GM11168 (cell line): ENCODE measurements around the gene GMCL1.

Source experiments
- in situ Hi-C: fragments of 300-500 bp; cut with MboI; formaldehyde crosslinking; loops from one replicate; pipeline ENCODE4 v1.12.0; 2022; ENCODE audit warnings: low sequenced_read_pairs; ENCODE audit not compliant: unreplicated experiment

GMCL1 gene

GRCh38 chr2:69916106-69916505 lies 86.6 kb downstream of the GMCL1 start:
- in situ Hi-C loops, result loop anchor here (10.0 kb wide), 1 partner anchor 159 kb away; no protein-coding TSS in a partner anchor

GRCh38 chr2:69917852-69918251 lies 88.4 kb downstream of the GMCL1 start:
- in situ Hi-C loops, result loop anchor here (10.0 kb wide), 1 partner anchor 157 kb away; no protein-coding TSS in a partner anchor

GRCh38 chr2:69918401-69918800 lies 88.9 kb downstream of the GMCL1 start:
- in situ Hi-C loops, result loop anchor here (10.0 kb wide), 1 partner anchor 156 kb away; no protein-coding TSS in a partner anchor

- in situ Hi-C loops, result loop anchor here (10.0 kb wide), 1 partner anchor 672 kb away; no protein-coding TSS in a partner anchor
Measured at GRCh38 chr2:69923116-69923515, 93.7 kb downstream of the GMCL1 start.

- in situ Hi-C loops, result loop anchor here (10.0 kb wide), 1 partner anchor 668 kb away; no protein-coding TSS in a partner anchor
Measured at GRCh38 chr2:69926849-69927515, 97.5 kb downstream of the GMCL1 start.
